GM12878 (cell line): ENCODE data around the gene NUDT1. TPM values are rescaled to one million over a fixed set of nuclear protein-coding genes. Genes with fewer than 3 reads are reported as not detected.
A peak's percentile ranks its signal among the peaks of the same experiment; 100 is the strongest.

Source experiments
- CHD2 ChIP-seq: IDR thresholded peaks from 2 replicates; pipeline ENCODE4 v1.6.1; 2011; ENCODE audit warnings: low read depth, low read length, improper control_type of control experiment, borderline replicate concordance
- FOXM1 ChIP-seq: IDR thresholded peaks from 2 replicates; pipeline ENCODE4 v1.6.1; 2012; ENCODE audit warnings: low read depth, mild to moderate bottlenecking, inconsistent platforms, low read length, moderate library complexity
- MEF2A ChIP-seq: IDR thresholded peaks from 2 replicates; pipeline ENCODE4 v1.6.1; 2011; ENCODE audit warnings: low read depth, mild to moderate bottlenecking, low read length, moderate library complexity; ENCODE audit not compliant: insufficient read depth
- NFYA ChIP-seq: IDR thresholded peaks from 2 replicates; pipeline ENCODE4 v1.6.1; 2011; ENCODE audit warnings: low read depth, mild to moderate bottlenecking, low read length, improper control_type of control experiment, borderline replicate concordance
- PAX5 ChIP-seq: IDR thresholded peaks from 2 replicates; pipeline ENCODE4 v1.6.1; 2011; ENCODE audit warnings: low read depth, low read length, borderline replicate concordance
- PAX8 ChIP-seq: fragments of 450-650 bp; IDR thresholded peaks from 2 replicates; pipeline ENCODE4 v1.6.1; 2017; ENCODE audit warnings: mild to moderate bottlenecking, moderate library complexity
- POLR2A ChIP-seq: IDR thresholded peaks from 2 replicates; pipeline ENCODE4 v1.6.1; 2011; ENCODE audit warnings: low read depth, mild to moderate bottlenecking, low read length
- RBBP5 ChIP-seq: fragments of 200-600 bp; sonication (generic); conservative IDR thresholded peaks from 2 replicates; pipeline ENCODE4 v1.6.1; 2016
- RELA ChIP-seq: fragments of 450-650 bp; IDR thresholded peaks from 2 replicates; pipeline ENCODE4 v1.8.0; 2014; ENCODE audit warnings: borderline replicate concordance; ENCODE audit not compliant: partially characterized antibody
- SIN3A ChIP-seq: IDR thresholded peaks from 2 replicates; pipeline ENCODE4 v1.6.1; 2012; ENCODE audit warnings: low read depth, low read length, improper control_type of control experiment
- STAT1 ChIP-seq: fragments of 450-650 bp; conservative IDR thresholded peaks from 2 replicates; pipeline ENCODE4 v1.6.1; 2014; ENCODE audit warnings: antibody characterized with exemption, mild to moderate bottlenecking
- STAT3 ChIP-seq: IDR thresholded peaks from 2 replicates; pipeline ENCODE4 v1.6.1; 2011; ENCODE audit warnings: low read depth, low read length, improper control_type of control experiment
- SUPT20H ChIP-seq: IDR thresholded peaks from 2 replicates; pipeline ENCODE4 v1.6.1; 2011; ENCODE audit warnings: low read depth, mild to moderate bottlenecking, low read length, moderate library complexity, borderline replicate concordance; ENCODE audit not compliant: control insufficient read depth
- WRNIP1 ChIP-seq: IDR thresholded peaks from 2 replicates; pipeline ENCODE4 v1.6.1; 2011; ENCODE audit warnings: low read depth, low read length, improper control_type of control experiment, borderline replicate concordance
- ZNF217 ChIP-seq: fragments of 450-650 bp; IDR thresholded peaks from 2 replicates; pipeline ENCODE4 v1.6.1; 2017; ENCODE audit warnings: antibody characterized with exemption, mild to moderate bottlenecking
- polyA plus RNA-seq, 11 experiments: library from polyadenylated mRNA; depleted of rRNA in 4 of 11; unstranded in 6 of 11; stranded (reverse) in 5 of 11; fragments of >200 nt; fragmentation: Nextera tagmentation in 4 of 11; fragmentation: Illumina TruSeq in 1 of 11; extraction: Ambion mirVana in 4 of 11; extraction: Trizol in 1 of 11; gene quantifications; 1 replicate in 1 of 11; 2 replicates in 10 of 11; pipeline versions ENCODE4 v1.2.1 to v1.2.3, GENCODE V29; 2011 to 2016; ENCODE audit warnings: inconsistent platforms in 2 of 11, missing spikeins in 2 of 11, low read depth in 1 of 11
- total RNA-seq, 4 experiments: library from RNA; depleted of rRNA in 3 of 4; stranded (reverse); fragments of >200 nt in 3 of 4; fragmentation: Illumina TruSeq in 1 of 4; extraction: Trizol in 1 of 4; gene quantifications; 2 replicates each; pipeline versions ENCODE4 v1.2.1 to v1.2.3, GENCODE V29; 2013 to 2021
- TF ChIP-seq, protein P1 (sequence below): fragments of 450-650 bp; IDR thresholded peaks from 2 replicates; pipeline ENCODE4 v1.6.1; 2017; ENCODE audit warnings: mild to moderate bottlenecking, moderate library complexity
- TF ChIP-seq, protein P2 (sequence below): IDR thresholded peaks from 2 replicates; pipeline ENCODE4 v1.6.1; 2012; ENCODE audit warnings: mild to moderate bottlenecking, low read depth, low read length
- TF ChIP-seq, protein P3 (sequence below), 3 experiments: IDR thresholded peaks in 2 of 3; conservative IDR thresholded peaks in 1 of 3; 2 replicates each; pipeline ENCODE4 v1.5.1; 2011; ENCODE audit warnings: low read depth in 3 of 3, low read length in 3 of 3, mild to moderate bottlenecking in 3 of 3, control low read depth in 2 of 3, moderate library complexity in 2 of 3, inconsistent platforms in 1 of 3, mixed read lengths in 1 of 3; ENCODE audit not compliant: control insufficient read depth in 2 of 3, insufficient read depth in 1 of 3; ENCODE audit errors: extremely low read depth in 1 of 3
- TF ChIP-seq, protein P4 (sequence below): fragments of 450-650 bp; IDR thresholded peaks from 2 replicates; pipeline ENCODE4 v1.6.1; 2016; ENCODE audit warnings: mild to moderate bottlenecking

Gene NUDT1
- total and polyA plus RNA-seq, 10 of the 15 experiments (the other 5 are each of a cell fraction or from before 2014, with no cell fraction given) = 7.7 to 122 (median 59.2) TPM

DNA sequence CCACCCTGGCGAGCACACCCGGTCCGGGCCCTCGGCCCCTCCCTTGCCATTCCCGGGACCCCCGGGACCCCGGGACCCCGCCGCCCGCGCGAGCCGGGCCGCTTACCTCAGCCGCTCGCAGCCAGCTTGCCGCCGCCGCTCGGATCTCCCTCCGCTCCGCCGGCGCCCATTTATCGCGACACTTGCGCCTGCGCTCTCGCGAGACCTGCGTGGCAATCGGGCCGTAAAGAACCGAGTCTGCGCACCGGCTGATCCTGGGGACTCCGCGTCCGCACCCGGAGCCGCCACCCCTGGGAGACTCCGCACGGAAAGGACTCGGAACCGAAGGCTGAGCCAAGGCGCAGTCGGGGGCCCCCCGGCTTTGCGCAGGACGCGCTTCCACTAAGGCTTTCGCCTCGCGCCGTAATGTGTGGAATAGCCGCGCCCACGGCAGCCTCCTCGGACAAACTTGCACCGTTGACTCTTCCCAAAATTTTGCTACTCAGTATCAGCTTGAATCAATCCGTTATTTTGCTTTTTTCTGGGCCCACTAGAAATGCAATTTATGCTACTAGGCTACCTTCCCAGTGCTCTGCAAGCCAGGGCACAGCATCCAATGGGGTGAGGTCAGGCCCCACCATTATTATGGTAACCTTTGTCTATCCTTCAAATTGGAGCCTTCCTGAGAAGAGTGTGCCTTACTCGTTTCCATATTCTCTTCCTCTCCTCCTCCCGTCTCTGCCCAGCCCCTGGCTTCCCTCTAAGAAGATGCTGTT, 9.1 kb upstream of the NUDT1 start, which contains the start of gene MAD1L1 (continued):
- TF ChIP-seq, protein P1, sequence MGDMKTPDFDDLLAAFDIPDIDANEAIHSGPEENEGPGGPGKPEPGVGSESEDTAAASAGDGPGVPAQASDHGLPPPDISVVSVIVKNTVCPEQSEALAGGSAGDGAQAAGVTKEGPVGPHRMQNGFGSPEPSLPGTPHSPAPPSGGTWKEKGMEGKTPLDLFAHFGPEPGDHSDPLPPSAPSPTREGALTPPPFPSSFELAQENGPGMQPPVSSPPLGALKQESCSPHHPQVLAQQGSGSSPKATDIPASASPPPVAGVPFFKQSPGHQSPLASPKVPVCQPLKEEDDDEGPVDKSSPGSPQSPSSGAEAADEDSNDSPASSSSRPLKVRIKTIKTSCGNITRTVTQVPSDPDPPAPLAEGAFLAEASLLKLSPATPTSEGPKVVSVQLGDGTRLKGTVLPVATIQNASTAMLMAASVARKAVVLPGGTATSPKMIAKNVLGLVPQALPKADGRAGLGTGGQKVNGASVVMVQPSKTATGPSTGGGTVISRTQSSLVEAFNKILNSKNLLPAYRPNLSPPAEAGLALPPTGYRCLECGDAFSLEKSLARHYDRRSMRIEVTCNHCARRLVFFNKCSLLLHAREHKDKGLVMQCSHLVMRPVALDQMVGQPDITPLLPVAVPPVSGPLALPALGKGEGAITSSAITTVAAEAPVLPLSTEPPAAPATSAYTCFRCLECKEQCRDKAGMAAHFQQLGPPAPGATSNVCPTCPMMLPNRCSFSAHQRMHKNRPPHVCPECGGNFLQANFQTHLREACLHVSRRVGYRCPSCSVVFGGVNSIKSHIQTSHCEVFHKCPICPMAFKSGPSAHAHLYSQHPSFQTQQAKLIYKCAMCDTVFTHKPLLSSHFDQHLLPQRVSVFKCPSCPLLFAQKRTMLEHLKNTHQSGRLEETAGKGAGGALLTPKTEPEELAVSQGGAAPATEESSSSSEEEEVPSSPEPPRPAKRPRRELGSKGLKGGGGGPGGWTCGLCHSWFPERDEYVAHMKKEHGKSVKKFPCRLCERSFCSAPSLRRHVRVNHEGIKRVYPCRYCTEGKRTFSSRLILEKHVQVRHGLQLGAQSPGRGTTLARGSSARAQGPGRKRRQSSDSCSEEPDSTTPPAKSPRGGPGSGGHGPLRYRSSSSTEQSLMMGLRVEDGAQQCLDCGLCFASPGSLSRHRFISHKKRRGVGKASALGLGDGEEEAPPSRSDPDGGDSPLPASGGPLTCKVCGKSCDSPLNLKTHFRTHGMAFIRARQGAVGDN = peak; percentile 93
- TF ChIP-seq PAX8 = peak; percentile 80; the same call in 1 of the 2 replicates
- TF ChIP-seq, protein P2, sequence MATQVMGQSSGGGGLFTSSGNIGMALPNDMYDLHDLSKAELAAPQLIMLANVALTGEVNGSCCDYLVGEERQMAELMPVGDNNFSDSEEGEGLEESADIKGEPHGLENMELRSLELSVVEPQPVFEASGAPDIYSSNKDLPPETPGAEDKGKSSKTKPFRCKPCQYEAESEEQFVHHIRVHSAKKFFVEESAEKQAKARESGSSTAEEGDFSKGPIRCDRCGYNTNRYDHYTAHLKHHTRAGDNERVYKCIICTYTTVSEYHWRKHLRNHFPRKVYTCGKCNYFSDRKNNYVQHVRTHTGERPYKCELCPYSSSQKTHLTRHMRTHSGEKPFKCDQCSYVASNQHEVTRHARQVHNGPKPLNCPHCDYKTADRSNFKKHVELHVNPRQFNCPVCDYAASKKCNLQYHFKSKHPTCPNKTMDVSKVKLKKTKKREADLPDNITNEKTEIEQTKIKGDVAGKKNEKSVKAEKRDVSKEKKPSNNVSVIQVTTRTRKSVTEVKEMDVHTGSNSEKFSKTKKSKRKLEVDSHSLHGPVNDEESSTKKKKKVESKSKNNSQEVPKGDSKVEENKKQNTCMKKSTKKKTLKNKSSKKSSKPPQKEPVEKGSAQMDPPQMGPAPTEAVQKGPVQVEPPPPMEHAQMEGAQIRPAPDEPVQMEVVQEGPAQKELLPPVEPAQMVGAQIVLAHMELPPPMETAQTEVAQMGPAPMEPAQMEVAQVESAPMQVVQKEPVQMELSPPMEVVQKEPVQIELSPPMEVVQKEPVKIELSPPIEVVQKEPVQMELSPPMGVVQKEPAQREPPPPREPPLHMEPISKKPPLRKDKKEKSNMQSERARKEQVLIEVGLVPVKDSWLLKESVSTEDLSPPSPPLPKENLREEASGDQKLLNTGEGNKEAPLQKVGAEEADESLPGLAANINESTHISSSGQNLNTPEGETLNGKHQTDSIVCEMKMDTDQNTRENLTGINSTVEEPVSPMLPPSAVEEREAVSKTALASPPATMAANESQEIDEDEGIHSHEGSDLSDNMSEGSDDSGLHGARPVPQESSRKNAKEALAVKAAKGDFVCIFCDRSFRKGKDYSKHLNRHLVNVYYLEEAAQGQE = 0 out of 2 replicates have a peak, but pooled peaks have one; percentile 27
- 0 out of 2 replicates have a peak, but pooled peaks have one; percentile 73 for TF ChIP-seq SIN3A
- no peak for TF ChIP-seq STAT3
- TF ChIP-seq FOXM1 = no peak
- peak; percentile 88 for TF ChIP-seq POLR2A
- no peak for TF ChIP-seq WRNIP1
- no peak for TF ChIP-seq MEF2A
- no peak for TF ChIP-seq NFYA
- TF ChIP-seq SUPT20H = no peak
- no peak for TF ChIP-seq STAT1
- TF ChIP-seq, protein P3, sequence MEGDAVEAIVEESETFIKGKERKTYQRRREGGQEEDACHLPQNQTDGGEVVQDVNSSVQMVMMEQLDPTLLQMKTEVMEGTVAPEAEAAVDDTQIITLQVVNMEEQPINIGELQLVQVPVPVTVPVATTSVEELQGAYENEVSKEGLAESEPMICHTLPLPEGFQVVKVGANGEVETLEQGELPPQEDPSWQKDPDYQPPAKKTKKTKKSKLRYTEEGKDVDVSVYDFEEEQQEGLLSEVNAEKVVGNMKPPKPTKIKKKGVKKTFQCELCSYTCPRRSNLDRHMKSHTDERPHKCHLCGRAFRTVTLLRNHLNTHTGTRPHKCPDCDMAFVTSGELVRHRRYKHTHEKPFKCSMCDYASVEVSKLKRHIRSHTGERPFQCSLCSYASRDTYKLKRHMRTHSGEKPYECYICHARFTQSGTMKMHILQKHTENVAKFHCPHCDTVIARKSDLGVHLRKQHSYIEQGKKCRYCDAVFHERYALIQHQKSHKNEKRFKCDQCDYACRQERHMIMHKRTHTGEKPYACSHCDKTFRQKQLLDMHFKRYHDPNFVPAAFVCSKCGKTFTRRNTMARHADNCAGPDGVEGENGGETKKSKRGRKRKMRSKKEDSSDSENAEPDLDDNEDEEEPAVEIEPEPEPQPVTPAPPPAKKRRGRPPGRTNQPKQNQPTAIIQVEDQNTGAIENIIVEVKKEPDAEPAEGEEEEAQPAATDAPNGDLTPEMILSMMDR (IDR thresholded peaks at IDR 0.05 in 2 of 3, conservative IDR thresholded peaks at IDR 0.05 in 1 of 3; ENCODE audit: control insufficient read depth in 2 of 3, extremely low read depth in 1 of 3, insufficient read depth in 1 of 3, low read depth in 3 of 3, low read length in 3 of 3) = no peak
- no peak; the same call in 1 of the 2 replicates for TF ChIP-seq ZNF217
- peak; percentile 76 for TF ChIP-seq RELA
- no peak for TF ChIP-seq PAX5
- TF ChIP-seq RBBP5 = no peak
- TF ChIP-seq, protein P4, sequence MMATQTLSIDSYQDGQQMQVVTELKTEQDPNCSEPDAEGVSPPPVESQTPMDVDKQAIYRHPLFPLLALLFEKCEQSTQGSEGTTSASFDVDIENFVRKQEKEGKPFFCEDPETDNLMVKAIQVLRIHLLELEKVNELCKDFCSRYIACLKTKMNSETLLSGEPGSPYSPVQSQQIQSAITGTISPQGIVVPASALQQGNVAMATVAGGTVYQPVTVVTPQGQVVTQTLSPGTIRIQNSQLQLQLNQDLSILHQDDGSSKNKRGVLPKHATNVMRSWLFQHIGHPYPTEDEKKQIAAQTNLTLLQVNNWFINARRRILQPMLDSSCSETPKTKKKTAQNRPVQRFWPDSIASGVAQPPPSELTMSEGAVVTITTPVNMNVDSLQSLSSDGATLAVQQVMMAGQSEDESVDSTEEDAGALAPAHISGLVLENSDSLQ = peak; percentile 36; the same call in 1 of the 2 replicates
- TF ChIP-seq CHD2 = peak; percentile 100
